Keratinocyte (primary cell): ENCODE data around the gene FAM161B. TPM values are rescaled to one million over a fixed set of nuclear protein-coding genes. Genes with fewer than 3 reads are reported as not detected.

ENCODE experiments used
- DNase-seq: peaks from one replicate; pipeline ENCODE4 v3.0.0-alpha.2; 2011; ENCODE audit warnings: low read depth, missing footprints, low spot score
- FAIRE-seq: peaks from 2 replicates; lab custom pipeline; 2011; peaks lifted over from hg19 to GRCh38; lab: Jason Lieb, UNC
- H2AFZ ChIP-seq: 2 replicates; pipeline ENCODE4 v1.6.0; 2012; ENCODE audit warnings: low read length, control low read depth, inconsistent platforms; ENCODE audit not compliant: control insufficient read depth
- H3K27ac ChIP-seq: 2 replicates; pipeline ENCODE4 v1.5.1; 2011; ENCODE audit warnings: low read length; ENCODE audit not compliant: control insufficient read depth, insufficient read depth
- H3K27me3 ChIP-seq: 3 replicates; pipeline ENCODE4 v1.6.0; 2011; ENCODE audit warnings: low read length; ENCODE audit not compliant: control insufficient read depth, insufficient read depth; ENCODE audit errors: extremely low read depth
- H3K36me3 ChIP-seq, 2 experiments: 2 replicates in 1 of 2; 3 replicates in 1 of 2; pipeline ENCODE4 v1.5.1; 2011; ENCODE audit warnings: low read length in 2 of 2, mild to moderate bottlenecking in 1 of 2; ENCODE audit not compliant: control insufficient read depth in 2 of 2, insufficient read depth in 2 of 2; ENCODE audit errors: extremely low read depth in 1 of 2
- H3K4me1 ChIP-seq: 3 replicates; pipeline ENCODE4 v1.5.1; 2011; ENCODE audit warnings: low read length; ENCODE audit not compliant: control insufficient read depth, insufficient read depth; ENCODE audit errors: extremely low read depth
- H3K4me2 ChIP-seq: 3 replicates; pipeline ENCODE4 v1.6.0; 2011; ENCODE audit warnings: low read depth, low read length; ENCODE audit not compliant: control insufficient read depth, insufficient read depth; ENCODE audit errors: extremely low read depth
- H3K4me3 ChIP-seq, 3 experiments: fragments of 200-600 bp in 1 of 3; sonication (generic) in 1 of 3; 2 replicates in 2 of 3; 3 replicates in 1 of 3; pipeline ENCODE4 v1.5.1; 2011 to 2016; ENCODE audit warnings: low read length in 3 of 3, mild to moderate bottlenecking in 3 of 3, control low read depth in 2 of 3, inconsistent platforms in 1 of 3, low read depth in 1 of 3, mixed read lengths in 1 of 3, mixed run types in 1 of 3, moderate library complexity in 1 of 3; ENCODE audit not compliant: control insufficient read depth in 2 of 3, insufficient read depth in 2 of 3; ENCODE audit errors: extremely low read depth in 1 of 3
- H3K79me2 ChIP-seq: 2 replicates; pipeline ENCODE4 v1.6.0; 2012; ENCODE audit warnings: low read length; ENCODE audit not compliant: control insufficient read depth, insufficient read depth
- H3K9ac ChIP-seq: 3 replicates; pipeline ENCODE4 v1.6.0; 2011; ENCODE audit warnings: low read length; ENCODE audit not compliant: control insufficient read depth, insufficient read depth; ENCODE audit errors: extremely low read depth
- H3K9me1 ChIP-seq: 3 replicates; pipeline ENCODE4 v1.6.0; 2011; ENCODE audit warnings: low read length; ENCODE audit not compliant: control insufficient read depth, insufficient read depth; ENCODE audit errors: extremely low read depth
- H3K9me3 ChIP-seq: 2 replicates; pipeline ENCODE4 v1.5.1; 2012; ENCODE audit warnings: low read depth, low read length; ENCODE audit not compliant: control insufficient read depth
- H4K20me1 ChIP-seq: 3 replicates; pipeline ENCODE4 v1.6.0; 2011; ENCODE audit warnings: low read length; ENCODE audit not compliant: control insufficient read depth, insufficient read depth; ENCODE audit errors: extremely low read depth
- EZH2 ChIP-seq: IDR thresholded peaks from one replicate; pipeline ENCODE4 v1.6.1; 2012; ENCODE audit warnings: inconsistent platforms, mild to moderate bottlenecking, low read length, moderate library complexity
- dilution Hi-C: fragments of 300-500 bp; cut with MboI; formaldehyde crosslinking; loops from one replicate; pipeline ENCODE4 v1.7.0; 2020; ENCODE audit warnings: low sequenced_read_pairs; ENCODE audit not compliant: extremely low pct_ligation_motif_present
- polyA plus RNA-seq, 5 experiments: library from polyadenylated mRNA; depleted of rRNA in 3 of 5; stranded (reverse) in 3 of 5; stranded (forward) in 1 of 5; unstranded in 1 of 5; fragments of >200 nt; gene quantifications; 1 replicate in 1 of 5; 2 replicates in 3 of 5; 3 replicates in 1 of 5; pipeline versions ENCODE4 v1.2.1 to v1.2.3, GENCODE V29; 2011 to 2012; ENCODE audit warnings: missing spikeins in 2 of 5, low read depth in 1 of 5, low replicate concordance in 1 of 5
- TF ChIP-seq, protein P1 (sequence below), 3 experiments: IDR thresholded peaks in 1 of 3; conservative IDR thresholded peaks in 1 of 3; optimal IDR thresholded peaks in 1 of 3; 2 replicates in 2 of 3; 3 replicates in 1 of 3; pipeline versions ENCODE3 to v1.5.1; 2011; ENCODE audit warnings: low read length in 3 of 3, mild to moderate bottlenecking in 3 of 3, moderate library complexity in 2 of 3, control low read depth in 1 of 3, inconsistent platforms in 1 of 3; ENCODE audit not compliant: insufficient read depth in 2 of 3; ENCODE audit errors: extremely low read depth in 1 of 3

Gene FAM161B
- polyA plus RNA-seq, 1 donor (not counting 4 experiments of a cell fraction or from before 2014, with no cell fraction given), result 1.5 TPM

DNA sequence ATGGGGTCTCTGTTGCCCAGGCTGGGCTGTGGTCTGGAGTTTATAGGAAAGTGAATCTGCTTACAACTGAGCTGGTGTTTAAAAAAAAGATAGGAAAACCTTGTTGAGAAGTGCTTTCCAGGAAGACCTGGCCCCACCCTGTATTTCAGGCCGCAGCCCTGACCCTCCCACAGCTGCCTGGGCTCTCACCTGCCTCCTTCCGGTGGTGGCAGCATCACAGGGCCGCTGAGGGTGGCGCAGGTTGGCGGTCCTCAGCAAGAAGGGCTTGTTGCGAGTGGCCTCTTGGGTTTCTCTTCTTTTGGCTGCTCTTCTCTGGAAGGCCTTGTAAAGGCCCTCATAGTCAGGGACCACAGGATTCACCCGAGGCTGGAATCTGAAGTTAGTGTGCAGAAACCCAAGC, 7.7 kb downstream of the FAM161B start:
- TF ChIP-seq, protein P1, sequence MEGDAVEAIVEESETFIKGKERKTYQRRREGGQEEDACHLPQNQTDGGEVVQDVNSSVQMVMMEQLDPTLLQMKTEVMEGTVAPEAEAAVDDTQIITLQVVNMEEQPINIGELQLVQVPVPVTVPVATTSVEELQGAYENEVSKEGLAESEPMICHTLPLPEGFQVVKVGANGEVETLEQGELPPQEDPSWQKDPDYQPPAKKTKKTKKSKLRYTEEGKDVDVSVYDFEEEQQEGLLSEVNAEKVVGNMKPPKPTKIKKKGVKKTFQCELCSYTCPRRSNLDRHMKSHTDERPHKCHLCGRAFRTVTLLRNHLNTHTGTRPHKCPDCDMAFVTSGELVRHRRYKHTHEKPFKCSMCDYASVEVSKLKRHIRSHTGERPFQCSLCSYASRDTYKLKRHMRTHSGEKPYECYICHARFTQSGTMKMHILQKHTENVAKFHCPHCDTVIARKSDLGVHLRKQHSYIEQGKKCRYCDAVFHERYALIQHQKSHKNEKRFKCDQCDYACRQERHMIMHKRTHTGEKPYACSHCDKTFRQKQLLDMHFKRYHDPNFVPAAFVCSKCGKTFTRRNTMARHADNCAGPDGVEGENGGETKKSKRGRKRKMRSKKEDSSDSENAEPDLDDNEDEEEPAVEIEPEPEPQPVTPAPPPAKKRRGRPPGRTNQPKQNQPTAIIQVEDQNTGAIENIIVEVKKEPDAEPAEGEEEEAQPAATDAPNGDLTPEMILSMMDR (optimal IDR thresholded peaks at IDR 0.05 in 1 of 3, IDR thresholded peaks at IDR 0.05 in 1 of 3, conservative IDR thresholded peaks at IDR 0.05 in 1 of 3; ENCODE audit: extremely low read depth in 1 of 3, insufficient read depth in 2 of 3, low read length in 3 of 3), result no peak
- no peak for TF ChIP-seq EZH2
- Histone ChIP-seq H3K36me3 (peaks cover 0 to 10% of the 10 kb centered on the region in 2 experiments), H3K27me3 (no peaks in the 10 kb centered on the region), H3K4me1 (no peaks in the 10 kb centered on the region), H3K9me1 (no peaks in the 10 kb centered on the region), H3K4me2 (no peak overlapping the region), H3K9ac (no peak overlapping the region), H3K9me3 (no peaks in the 10 kb centered on the region), H2AFZ (no peak overlapping the region), H4K20me1 (no peaks in the 10 kb centered on the region), H3K79me2 (no peaks in the 10 kb centered on the region), H3K4me3 (no peak overlapping the region), H3K27ac (no peak overlapping the region)
- FAIRE-seq, result no peak
- dilution Hi-C loops, result no loop called here
- DNase-seq, result no peak

DNA sequence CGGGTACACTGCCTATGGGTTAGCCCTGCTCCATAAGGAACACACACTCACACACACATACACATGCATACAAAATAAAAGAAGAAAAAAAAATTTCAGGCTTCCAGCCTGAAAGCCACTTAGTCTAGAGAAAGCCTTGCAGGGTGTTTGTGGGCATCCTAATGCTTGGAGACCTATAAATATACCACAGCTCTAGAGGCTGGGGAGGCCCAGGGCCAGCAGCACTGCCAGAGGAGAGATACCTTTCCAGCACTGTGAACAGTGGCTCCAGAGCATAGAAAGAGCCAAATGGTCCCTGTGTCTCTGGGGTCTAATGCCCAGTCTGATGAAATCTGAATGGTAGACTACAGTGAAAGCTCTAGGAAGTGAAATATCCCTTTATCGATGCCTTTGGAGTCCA, 12.9 kb downstream of the FAM161B start:
- Histone ChIP-seq H3K9me1 (no peaks in the 10 kb centered on the region), H2AFZ (no peak overlapping the region), H3K36me3 (peaks cover 5 to 12% of the 10 kb centered on the region in 2 experiments), H3K27ac (no peak overlapping the region), H3K27me3 (no peaks in the 10 kb centered on the region), H3K9me3 (no peaks in the 10 kb centered on the region), H4K20me1 (no peaks in the 10 kb centered on the region), H3K4me2 (no peak overlapping the region), H3K79me2 (no peaks in the 10 kb centered on the region), H3K9ac (no peak overlapping the region), H3K4me3 (no peak overlapping the region), H3K4me1 (no peaks in the 10 kb centered on the region)
- TF ChIP-seq, protein P1 (optimal IDR thresholded peaks at IDR 0.05 in 1 of 3, IDR thresholded peaks at IDR 0.05 in 1 of 3, conservative IDR thresholded peaks at IDR 0.05 in 1 of 3; ENCODE audit: extremely low read depth in 1 of 3, insufficient read depth in 2 of 3, low read length in 3 of 3), result no peak
- TF ChIP-seq EZH2, result no peak
- FAIRE-seq (no peak), DNase-seq (no peak)
- dilution Hi-C loops, result no loop called here
